ENCODE results near the gene TRMT61B. TPM values are rescaled to one million over a fixed set of nuclear protein-coding genes. Genes with fewer than 3 reads are reported as not detected.

Gene TRMT61B
- total and polyA plus RNA-seq, 4 donors, result 8.1 to 15.9 (median 14.4) TPM

- Histone ChIP-seq H3K27me3 (ENCODE audit: control insufficient read depth in 1 of 2, insufficient read depth in 2 of 2, low read length in 1 of 2) (no peaks in the 10 kb centered on the region), H3K4me3 (ENCODE audit: low read length in 2 of 2) (no peak overlapping the region), H3K27ac (ENCODE audit: low read depth in 1 of 2, low read length in 2 of 2) (no peak overlapping the region), H3K9me3 (ENCODE audit: control insufficient read depth, low read length) (no peaks in the 10 kb centered on the region), H3K4me1 (ENCODE audit: control insufficient read depth in 1 of 2, insufficient read depth in 2 of 2, low read length in 2 of 2) (no peaks in the 10 kb centered on the region), H3K36me3 (ENCODE audit: control insufficient read depth in 1 of 2, insufficient read depth in 2 of 2, low read length in 1 of 2) (no peaks in the 10 kb centered on the region)
- DNase-seq (no peak), ATAC-seq (ENCODE audit: low FRiP score) (no peak)
- WGBS, 2 donors, result 12% methylated on average over 2 of the region's 2 CpGs
- intact Hi-C loops (cut with DNase I), result no loop called here
These were observed 34.3 kb downstream of the TRMT61B start for GRCh38 chr2:28835781-28836180.

GRCh38 chr2:28833740-28834470, 36.2 kb downstream of the TRMT61B start:
- Histone ChIP-seq H3K9me3 (ENCODE audit: control insufficient read depth, low read length) (no peaks in the 10 kb centered on the region), H3K4me3 (ENCODE audit: low read length in 2 of 2) (no peak overlapping the region), H3K27me3 (ENCODE audit: control insufficient read depth in 1 of 2, insufficient read depth in 2 of 2, low read length in 1 of 2) (no peaks in the 10 kb centered on the region), H3K36me3 (ENCODE audit: control insufficient read depth in 1 of 2, insufficient read depth in 2 of 2, low read length in 1 of 2) (no peaks in the 10 kb centered on the region), H3K27ac (ENCODE audit: low read depth in 1 of 2, low read length in 2 of 2) (no peak overlapping the region), H3K4me1 (ENCODE audit: control insufficient read depth in 1 of 2, insufficient read depth in 2 of 2, low read length in 2 of 2) (no peaks in the 10 kb centered on the region)
- intact Hi-C loops (cut with DNase I), result no loop called here
- no peak for DNase-seq
- 94% methylated on average over 2 of the region's 2 CpGs for WGBS, 2 donors
- ATAC-seq (ENCODE audit: low FRiP score), result no peak

DNA sequence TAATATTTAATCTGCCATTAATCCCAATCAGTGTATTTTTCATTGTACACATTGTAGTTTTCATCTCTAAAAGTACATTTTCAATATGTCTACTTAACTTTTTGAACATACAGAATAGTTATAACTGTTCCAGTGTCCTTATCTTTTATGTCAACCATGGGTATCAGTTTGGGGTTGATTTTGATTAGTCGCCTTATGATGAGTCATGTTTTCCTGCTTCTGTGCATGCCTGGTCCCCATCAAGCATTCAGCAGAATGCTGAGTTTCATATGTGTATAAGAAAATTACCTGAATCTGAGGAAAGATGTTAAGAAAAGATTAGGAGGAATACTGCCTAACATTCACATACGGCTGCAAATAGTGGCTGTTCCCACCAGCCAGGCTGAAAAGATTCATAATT, 41.7 kb downstream of the TRMT61B start:
- Histone ChIP-seq H3K27ac (ENCODE audit: low read depth in 1 of 2, low read length in 2 of 2) (no peak overlapping the region), H3K36me3 (ENCODE audit: control insufficient read depth in 1 of 2, insufficient read depth in 2 of 2, low read length in 1 of 2) (no peaks in the 10 kb centered on the region), H3K9me3 (ENCODE audit: control insufficient read depth, low read length) (no peaks in the 10 kb centered on the region), H3K4me1 (ENCODE audit: control insufficient read depth in 1 of 2, insufficient read depth in 2 of 2, low read length in 2 of 2) (no peaks in the 10 kb centered on the region), H3K27me3 (ENCODE audit: control insufficient read depth in 1 of 2, insufficient read depth in 2 of 2, low read length in 1 of 2) (no peaks in the 10 kb centered on the region), H3K4me3 (ENCODE audit: low read length in 2 of 2) (no peak overlapping the region)
- 53 to 68% methylated on average over 2 of the region's 2 CpGs for WGBS, 2 donors
- intact Hi-C loops (cut with DNase I), result no loop called here
- no peak for DNase-seq
- no peak for ATAC-seq (ENCODE audit: low FRiP score)

DNA sequence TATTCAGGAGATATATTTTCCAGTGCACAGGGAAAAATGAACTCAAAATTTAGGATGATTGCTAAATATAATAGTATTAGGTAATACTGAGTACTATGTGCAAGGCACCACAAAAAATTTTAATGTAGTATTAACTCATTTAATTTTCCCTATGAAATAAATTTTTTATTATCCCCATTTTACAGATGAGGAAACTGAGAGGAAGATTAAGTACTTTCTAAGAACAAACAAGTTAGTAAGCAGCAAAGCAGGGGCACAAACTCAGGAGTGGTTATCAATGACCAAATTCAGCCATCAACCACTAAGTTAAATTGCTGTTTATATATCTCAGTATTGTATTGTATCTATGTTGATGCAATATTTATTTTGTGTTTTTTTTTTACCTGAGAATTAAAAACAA, 45.2 kb downstream of the TRMT61B start:
- Histone ChIP-seq H3K27me3 (ENCODE audit: control insufficient read depth in 1 of 2, insufficient read depth in 2 of 2, low read length in 1 of 2) (no peaks in the 10 kb centered on the region), H3K4me3 (ENCODE audit: low read length in 2 of 2) (no peak overlapping the region), H3K4me1 (ENCODE audit: control insufficient read depth in 1 of 2, insufficient read depth in 2 of 2, low read length in 2 of 2) (no peaks in the 10 kb centered on the region), H3K27ac (ENCODE audit: low read depth in 1 of 2, low read length in 2 of 2) (no peak overlapping the region), H3K9me3 (ENCODE audit: control insufficient read depth, low read length) (no peaks in the 10 kb centered on the region), H3K36me3 (ENCODE audit: control insufficient read depth in 1 of 2, insufficient read depth in 2 of 2, low read length in 1 of 2) (no peaks in the 10 kb centered on the region)
- intact Hi-C loops (cut with DNase I), result no loop called here
- ATAC-seq (ENCODE audit: low FRiP score) (no peak), DNase-seq (no peak)

- no peak for ATAC-seq (ENCODE audit: low FRiP score)
- no peak overlapping the region for H3K27ac ChIP-seq (ENCODE audit: low read depth in 1 of 2, low read length in 2 of 2)
- 97% methylated on average over 2 of the region's 2 CpGs for WGBS, 2 donors
- no peak for DNase-seq
- no peaks in the 10 kb centered on the region for H3K4me1 ChIP-seq (ENCODE audit: control insufficient read depth in 1 of 2, insufficient read depth in 2 of 2, low read length in 2 of 2)
- H3K9me3 ChIP-seq (ENCODE audit: control insufficient read depth, low read length), result no peaks in the 10 kb centered on the region
- no peak overlapping the region for H3K4me3 ChIP-seq (ENCODE audit: low read length in 2 of 2)
- H3K27me3 ChIP-seq (ENCODE audit: control insufficient read depth in 1 of 2, insufficient read depth in 2 of 2, low read length in 1 of 2), result no peaks in the 10 kb centered on the region
- intact Hi-C loops (cut with DNase I), result no loop called here
- no peaks in the 10 kb centered on the region for H3K36me3 ChIP-seq (ENCODE audit: control insufficient read depth in 1 of 2, insufficient read depth in 2 of 2, low read length in 1 of 2)
These were observed 45.9 kb downstream of the TRMT61B start for GRCh38 chr2:28824207-28824606.

DNA sequence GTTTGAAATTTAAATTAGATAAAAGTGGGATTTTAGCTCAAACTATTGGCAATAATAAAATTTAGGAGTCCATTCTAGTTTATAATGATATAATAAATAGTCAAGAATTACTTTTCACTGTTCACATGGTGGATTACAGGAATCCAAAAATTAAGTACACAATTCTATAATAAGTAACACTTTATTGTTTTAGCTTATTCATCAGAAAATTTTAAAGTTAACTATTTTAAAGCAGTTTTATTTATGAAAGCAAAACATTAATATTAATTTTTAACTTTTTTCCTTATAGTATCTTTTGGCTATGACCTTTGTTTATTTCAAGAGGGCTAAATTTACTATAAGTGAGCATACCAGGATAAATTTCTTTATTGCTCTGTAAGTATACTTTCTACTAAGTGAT, 48.1 kb downstream of the TRMT61B start:
- no peaks in the 10 kb centered on the region for H3K36me3 ChIP-seq (ENCODE audit: control insufficient read depth in 1 of 2, insufficient read depth in 2 of 2, low read length in 1 of 2)
- no peak overlapping the region for H3K4me3 ChIP-seq (ENCODE audit: low read length in 2 of 2)
- H3K27ac ChIP-seq (ENCODE audit: low read depth in 1 of 2, low read length in 2 of 2), result no peak overlapping the region
- DNase-seq (no peak), ATAC-seq (ENCODE audit: low FRiP score) (no peak)
- intact Hi-C loops (cut with DNase I), result no loop called here
- H3K27me3 ChIP-seq (ENCODE audit: control insufficient read depth in 1 of 2, insufficient read depth in 2 of 2, low read length in 1 of 2), result no peaks in the 10 kb centered on the region
- no peaks in the 10 kb centered on the region for H3K9me3 ChIP-seq (ENCODE audit: control insufficient read depth, low read length)
- H3K4me1 ChIP-seq (ENCODE audit: control insufficient read depth in 1 of 2, insufficient read depth in 2 of 2, low read length in 2 of 2), result no peaks in the 10 kb centered on the region

DNA sequence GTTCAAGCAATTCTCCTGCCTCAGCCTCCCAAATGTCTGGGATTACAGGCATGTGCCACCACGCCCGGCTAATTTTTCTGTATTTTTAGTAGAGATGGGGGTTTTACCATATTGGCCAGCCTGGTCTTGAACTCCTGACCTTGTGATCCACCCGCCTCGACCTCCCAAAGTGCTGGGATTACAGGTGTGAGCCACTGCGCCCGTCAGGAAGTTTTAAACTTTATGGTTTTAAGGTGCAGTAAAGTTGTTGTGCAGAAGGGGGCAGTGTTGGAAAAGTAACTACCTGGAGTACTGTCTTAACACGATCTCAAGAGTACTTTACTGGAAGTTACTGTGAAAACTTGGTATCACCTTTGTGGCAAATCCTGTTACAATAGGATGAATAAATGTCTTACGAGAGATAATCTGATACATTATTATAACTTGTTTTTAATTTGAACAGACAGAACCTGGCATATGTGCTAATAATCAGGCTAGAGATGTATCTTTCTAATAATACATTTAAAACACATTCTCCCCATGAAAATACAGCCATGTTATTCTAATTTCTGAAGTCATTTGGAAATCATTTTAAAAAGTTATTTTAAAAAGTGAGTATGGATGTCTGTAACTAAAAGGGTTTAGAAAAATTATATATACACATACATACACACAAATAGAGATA, 48.7 kb downstream of the TRMT61B start:
- DNase-seq (no peak), ATAC-seq (ENCODE audit: low FRiP score) (peak; percentile 76)
- no peaks in the 10 kb centered on the region for H3K4me1 ChIP-seq (ENCODE audit: control insufficient read depth in 1 of 2, insufficient read depth in 2 of 2, low read length in 2 of 2)
- no peak overlapping the region for H3K4me3 ChIP-seq (ENCODE audit: low read length in 2 of 2)
- no peak overlapping the region for H3K27ac ChIP-seq (ENCODE audit: low read depth in 1 of 2, low read length in 2 of 2)
- H3K36me3 ChIP-seq (ENCODE audit: control insufficient read depth in 1 of 2, insufficient read depth in 2 of 2, low read length in 1 of 2), result no peaks in the 10 kb centered on the region
- no peaks in the 10 kb centered on the region for H3K9me3 ChIP-seq (ENCODE audit: control insufficient read depth, low read length)
- WGBS, 2 donors, result 5 to 7% methylated on average over 8 of the region's 8 CpGs
- intact Hi-C loops (cut with DNase I), result no loop called here
- no peaks in the 10 kb centered on the region for H3K27me3 ChIP-seq (ENCODE audit: control insufficient read depth in 1 of 2, insufficient read depth in 2 of 2, low read length in 1 of 2)

DNA sequence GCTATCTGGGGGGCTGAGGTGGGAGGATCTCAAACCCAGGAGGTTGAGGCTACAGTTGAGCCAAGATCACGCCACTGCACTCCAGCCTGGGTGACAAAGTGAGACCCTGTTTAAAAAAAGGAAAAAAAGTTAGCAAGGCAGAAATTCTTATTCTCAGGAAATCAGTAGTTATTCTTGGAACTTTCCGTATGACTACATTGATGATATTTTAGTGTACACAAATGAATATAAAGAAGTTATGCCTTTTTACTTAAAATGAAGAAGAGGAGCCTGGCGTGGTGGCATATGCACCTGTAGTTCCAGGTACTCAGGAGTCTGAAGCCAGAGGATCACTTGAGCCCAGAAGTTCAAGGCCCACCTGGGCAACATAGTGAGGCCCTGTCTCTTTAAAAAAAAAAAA, 52.1 kb downstream of the TRMT61B start:
- Histone ChIP-seq H3K9me3 (ENCODE audit: control insufficient read depth, low read length) (no peaks in the 10 kb centered on the region), H3K27ac (ENCODE audit: low read depth in 1 of 2, low read length in 2 of 2) (no peak overlapping the region), H3K4me3 (ENCODE audit: low read length in 2 of 2) (no peak overlapping the region), H3K36me3 (ENCODE audit: control insufficient read depth in 1 of 2, insufficient read depth in 2 of 2, low read length in 1 of 2) (no peaks in the 10 kb centered on the region), H3K4me1 (ENCODE audit: control insufficient read depth in 1 of 2, insufficient read depth in 2 of 2, low read length in 2 of 2) (no peaks in the 10 kb centered on the region), H3K27me3 (ENCODE audit: control insufficient read depth in 1 of 2, insufficient read depth in 2 of 2, low read length in 1 of 2) (no peaks in the 10 kb centered on the region)
- DNase-seq (no peak), ATAC-seq (ENCODE audit: low FRiP score) (no peak)
- WGBS, 2 donors, result 77 to 82% methylated on average over 3 of the region's 3 CpGs
- intact Hi-C loops (cut with DNase I), result no loop called here
